Stimulated activated CD8-positive, alpha-beta memory T cell treated with anti-CD3 and anti-CD28 coated beads, Interleukin-12 subunit alpha, Interleukin-12 subunit beta, amount 100 ng/mL, for 24 hours (primary cell): ENCODE data around the gene KCNMA1.

Source experiments
- DNase-seq: peaks from one replicate; pipeline ENCODE4 v3.0.0-alpha.2; 2020; ENCODE audit errors: extremely low read depth

KCNMA1 gene

GRCh38 chr10:77560052-77560451, 77.6 kb downstream of the KCNMA1 start:
- no peak for DNase-seq

DNA sequence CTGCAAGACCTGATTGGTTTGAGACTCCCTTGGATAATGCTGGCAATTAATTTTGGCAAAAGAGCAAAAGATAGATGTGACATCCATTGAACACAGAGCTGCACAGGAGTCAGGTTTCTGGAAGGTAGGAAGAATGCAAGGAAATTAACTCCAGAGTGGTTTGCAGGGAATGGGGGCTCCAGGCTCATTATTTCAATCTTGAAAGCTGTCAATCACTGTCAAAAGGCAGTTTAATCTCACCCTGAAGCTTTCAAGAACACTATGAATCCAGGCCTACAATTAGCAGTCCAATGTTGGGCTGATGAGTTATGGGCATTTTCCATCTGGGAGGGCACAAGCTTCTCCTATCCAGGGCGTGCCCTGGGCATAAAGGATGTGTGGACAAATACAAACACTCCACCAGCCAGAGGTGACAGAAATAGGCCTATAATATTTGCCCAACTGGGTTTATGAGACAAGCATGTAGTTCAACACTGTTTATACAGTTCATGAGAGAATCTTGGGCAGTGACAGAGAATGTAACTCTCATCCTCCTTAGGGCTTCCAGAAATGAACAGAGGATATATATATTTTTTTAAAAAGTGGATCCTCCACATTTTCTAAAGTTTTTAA, 80.5 kb downstream of the KCNMA1 start:
- no peak for DNase-seq

GRCh38 chr10:77555591-77556212, 81.9 kb downstream of the KCNMA1 start:
- no peak for DNase-seq

DNA sequence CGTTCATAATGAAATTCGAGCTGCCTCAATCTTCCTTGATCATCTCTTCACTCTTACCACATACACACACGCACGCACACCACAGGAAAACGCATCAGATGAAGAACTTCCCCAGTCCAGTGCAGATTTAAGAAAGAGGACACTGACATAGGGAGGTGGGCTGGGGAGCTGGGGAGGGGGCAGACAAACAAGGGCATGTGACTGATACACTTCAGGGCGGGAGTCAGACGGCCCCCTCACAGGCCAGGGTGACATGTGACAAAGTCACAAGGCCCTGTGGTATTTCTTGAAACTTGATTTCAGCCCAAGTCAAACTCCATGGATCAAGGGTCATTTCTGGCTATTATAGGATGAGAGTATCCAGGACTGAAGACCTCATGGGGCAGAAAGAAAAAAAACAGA, 82.6 kb downstream of the KCNMA1 start:
- DNase-seq: no peak

GRCh38 chr10:77553966-77554365, 83.6 kb downstream of the KCNMA1 start:
- DNase-seq: no peak

DNA sequence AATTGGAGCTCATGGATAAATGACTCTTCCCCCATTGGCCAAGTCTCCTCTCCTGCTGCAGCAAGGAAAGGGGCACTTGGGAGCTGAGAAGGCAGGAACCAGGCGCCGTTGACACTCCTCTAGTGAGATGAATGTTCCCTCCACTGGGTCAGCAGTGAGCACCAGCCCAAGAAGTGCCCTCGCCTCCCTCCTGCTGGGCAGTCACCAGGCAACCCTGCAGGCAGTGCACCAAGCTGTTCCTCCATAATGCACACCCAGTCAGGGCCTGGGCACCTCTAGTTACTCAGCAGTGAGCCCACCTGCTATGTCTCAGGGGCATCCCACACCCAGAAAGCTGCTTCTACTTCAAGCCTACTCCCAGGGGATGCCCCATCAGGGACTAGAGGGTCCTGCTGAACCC, 84.3 kb downstream of the KCNMA1 start:
- no peak for DNase-seq

GRCh38 chr10:77552252-77552651, 85.4 kb downstream of the KCNMA1 start:
- no peak for DNase-seq

GRCh38 chr10:77550378-77550777, 87.2 kb downstream of the KCNMA1 start:
- DNase-seq: no peak

DNA sequence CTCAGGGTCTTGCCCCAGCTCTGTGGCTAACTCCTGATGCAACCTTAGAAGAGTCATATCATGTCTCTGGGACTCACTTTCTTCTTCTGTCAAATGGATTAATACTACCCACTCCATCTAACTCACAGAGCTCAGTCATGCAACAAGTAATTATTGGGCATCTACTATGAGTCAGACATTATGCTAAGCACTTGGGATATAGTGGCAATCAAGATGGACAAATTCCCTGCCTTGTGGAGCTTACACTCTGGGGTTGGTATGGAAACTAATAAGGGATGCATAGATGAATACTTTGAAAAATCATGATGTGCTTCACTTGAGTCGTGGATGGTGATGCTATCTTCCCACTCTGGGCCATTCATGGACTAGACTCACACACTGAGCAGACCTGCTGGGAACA, 88.9 kb downstream of the KCNMA1 start:
- no peak for DNase-seq

GRCh38 chr10:77548157-77548556, 89.5 kb downstream of the KCNMA1 start:
- no peak for DNase-seq

GRCh38 chr10:77547307-77548050, 90.1 kb downstream of the KCNMA1 start:
- no peak for DNase-seq

DNA sequence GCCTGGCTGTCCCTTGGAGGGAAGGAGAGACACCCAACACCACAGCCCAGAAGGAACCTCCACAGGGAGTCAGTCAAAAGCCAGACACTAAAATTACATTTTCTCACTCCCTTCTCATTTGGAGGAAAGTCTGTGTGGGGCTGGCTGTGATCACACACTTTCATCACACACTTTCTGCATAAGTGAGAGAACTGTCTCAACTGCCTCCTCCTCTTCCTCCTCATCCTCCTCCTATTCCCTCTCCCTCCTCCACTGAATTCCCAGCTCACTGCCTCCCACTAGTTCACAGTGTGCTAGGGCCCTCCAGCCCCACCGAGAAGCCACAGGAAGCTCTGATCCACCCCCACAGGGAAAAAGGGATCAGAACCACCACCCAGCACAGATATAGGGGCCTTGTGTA, 91.6 kb downstream of the KCNMA1 start:
- DNase-seq: no peak

DNA sequence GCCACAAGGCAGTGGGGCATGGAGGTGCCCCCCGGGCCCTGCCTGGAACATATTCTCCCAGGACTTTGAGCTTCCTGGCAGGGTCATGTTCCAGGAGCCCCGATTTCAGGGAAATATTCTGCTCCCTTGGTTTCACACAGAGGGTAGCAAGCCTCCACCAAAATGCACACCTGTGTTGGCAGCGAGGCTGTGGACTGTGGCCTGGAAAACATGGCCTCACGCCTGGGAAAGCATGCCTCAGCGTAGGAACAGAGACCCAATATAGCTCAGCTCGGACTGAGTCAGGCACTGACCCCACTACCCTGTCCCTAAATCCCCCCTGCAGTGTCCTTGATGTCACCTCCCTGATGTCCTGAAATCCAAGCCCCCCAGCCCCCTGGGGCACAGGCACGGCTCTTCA, 92.0 kb downstream of the KCNMA1 start:
- no peak for DNase-seq

GRCh38 chr10:77544617-77545016, 93.0 kb downstream of the KCNMA1 start:
- DNase-seq: no peak

DNA sequence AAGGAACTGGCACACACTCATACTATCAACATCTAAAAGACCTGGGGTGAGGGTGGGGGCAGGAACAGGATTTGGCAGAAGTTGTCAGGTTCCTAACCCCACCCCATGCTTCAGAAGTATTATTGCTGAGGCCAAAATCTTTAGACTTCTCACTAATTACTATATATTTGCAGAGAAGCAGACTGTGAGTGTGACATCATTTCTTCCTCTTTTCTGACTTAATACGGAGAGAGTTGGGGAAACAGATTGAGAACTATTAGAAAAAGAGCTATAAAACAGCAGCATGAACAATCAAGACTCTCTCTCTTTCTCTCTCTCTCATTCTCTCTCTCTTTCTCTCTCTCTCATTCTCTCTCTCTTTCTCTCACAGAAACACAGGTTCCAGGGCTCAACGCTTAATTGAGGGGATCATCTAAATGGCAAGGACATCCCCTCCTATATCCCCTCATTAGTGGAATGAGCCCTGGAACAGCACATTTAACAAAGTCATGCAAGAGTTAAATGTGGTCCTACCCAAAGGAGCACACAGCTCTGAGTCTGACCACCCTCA, 94.8 kb downstream of the KCNMA1 start:
- DNase-seq: no peak

GRCh38 chr10:77541944-77542343, 95.7 kb downstream of the KCNMA1 start:
- no peak for DNase-seq

DNA sequence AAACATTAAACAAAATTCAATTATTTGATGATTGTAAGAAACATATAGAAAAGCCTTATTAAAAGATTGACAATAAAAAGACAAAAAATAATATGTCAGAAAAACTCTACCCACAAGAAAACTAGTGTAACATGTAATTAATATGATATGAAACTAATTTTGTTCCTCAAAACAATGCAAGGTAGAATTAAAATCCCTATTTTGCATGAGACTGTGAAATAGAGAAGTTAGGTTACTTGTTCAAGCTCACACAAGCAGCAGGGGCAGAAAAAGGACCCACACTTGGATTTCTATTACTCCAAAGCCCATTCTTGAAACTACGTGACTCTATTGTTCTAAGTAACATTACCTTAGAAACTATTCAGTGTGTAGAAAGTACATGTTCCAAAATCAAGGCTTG, 96.4 kb downstream of the KCNMA1 start:
- DNase-seq: no peak

DNA sequence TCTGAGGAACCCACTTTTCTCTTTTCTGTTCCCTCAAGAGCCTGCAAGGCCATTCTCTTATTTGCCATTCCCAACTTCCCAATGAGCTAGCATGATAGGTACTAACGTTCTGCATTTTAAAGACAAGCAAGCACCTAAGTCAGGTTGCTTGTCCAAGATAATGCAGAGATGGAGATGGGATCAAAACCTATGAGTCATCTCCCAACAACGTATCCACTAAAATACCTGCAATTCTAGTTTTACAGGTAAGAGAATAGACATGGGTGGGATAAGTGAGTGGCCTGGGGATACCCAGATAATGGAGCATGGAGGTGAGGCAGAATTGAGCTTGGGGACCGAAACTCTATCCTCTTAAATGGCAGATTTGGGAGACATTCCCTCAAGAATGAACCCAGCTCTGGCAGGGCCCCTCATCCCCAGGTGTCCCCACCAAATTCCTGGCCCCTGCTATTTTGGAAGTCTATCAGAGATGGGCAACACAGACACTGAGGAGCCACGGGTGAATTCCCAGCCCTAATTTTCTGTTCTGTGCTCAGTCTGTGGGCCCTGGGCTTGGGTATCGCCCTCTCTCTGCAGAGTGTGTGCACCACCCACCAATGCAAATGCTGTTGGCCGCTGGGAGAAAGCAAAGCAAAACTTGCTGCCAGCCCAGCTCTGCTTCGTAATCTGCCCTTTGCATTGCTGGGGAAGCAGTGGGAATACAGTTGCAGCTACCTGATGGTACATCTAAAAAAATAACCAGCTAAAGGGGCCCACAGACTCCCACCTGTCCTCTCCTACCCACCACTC, 98.3 kb downstream of the KCNMA1 start:
- DNase-seq: no peak

DNA sequence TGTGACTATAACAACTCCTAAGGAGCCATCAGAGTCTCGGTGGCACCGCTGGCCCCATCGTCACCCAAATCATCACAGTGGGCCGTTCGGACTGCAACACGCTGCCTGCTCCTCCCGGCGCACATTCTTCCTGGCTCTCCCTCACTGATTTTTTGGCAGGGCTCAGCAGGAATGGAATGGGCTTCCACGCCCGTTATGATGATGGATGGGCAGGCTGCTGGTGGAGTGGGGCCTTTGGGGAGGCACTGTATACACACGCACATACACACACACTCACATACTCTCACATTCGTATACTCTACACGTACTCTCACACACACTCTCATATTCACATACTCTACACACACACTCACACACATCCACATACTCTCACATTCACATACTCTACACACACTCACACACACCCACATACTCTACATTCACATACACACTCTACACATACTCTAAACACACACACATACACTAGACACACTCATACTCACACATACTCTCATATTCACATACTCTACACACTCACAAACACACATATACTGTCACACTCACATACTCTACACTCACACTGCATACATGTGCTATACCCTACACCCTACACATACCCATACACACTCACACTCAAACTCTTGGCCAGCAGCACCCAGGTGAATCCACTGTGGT, 99.8 kb downstream of the KCNMA1 start:
- no peak for DNase-seq

- DNase-seq: no peak
Measured at GRCh38 chr10:77537071-77537470, 100.5 kb downstream of the KCNMA1 start.

DNA sequence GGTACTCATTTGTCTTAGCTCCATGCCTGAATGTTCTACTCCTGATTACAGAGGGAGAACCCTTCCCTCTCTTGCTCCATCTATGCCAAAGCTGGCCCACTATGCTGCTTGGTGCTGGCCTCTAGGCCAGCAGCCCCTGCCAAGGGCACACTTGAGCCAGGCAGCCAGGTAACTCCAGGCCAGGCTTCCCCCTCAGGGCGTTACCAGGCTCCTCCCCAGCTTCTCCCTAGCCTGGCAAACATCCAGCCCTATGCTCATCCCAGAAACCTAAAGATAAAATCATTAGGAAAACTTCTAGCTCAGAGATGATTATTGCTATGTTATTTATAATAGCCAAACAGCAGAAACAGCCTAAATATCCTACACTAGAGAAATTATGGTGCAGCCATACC, 103.7 kb downstream of the KCNMA1 start:
- no peak for DNase-seq
